Kasumi-1 (cell line): ENCODE measurements around the gene TBC1D22A.

Experiments
- DNase-seq, 2 experiments: peaks; one replicate each; lab custom pipeline; 2025; lab: John Stamatoyannopoulos, UW

TBC1D22A gene

GRCh38 chr22:46737105-46737975 lies 25.1 kb upstream of the TBC1D22A start:
- peak; percentile 45 to 60 for DNase-seq

DNA sequence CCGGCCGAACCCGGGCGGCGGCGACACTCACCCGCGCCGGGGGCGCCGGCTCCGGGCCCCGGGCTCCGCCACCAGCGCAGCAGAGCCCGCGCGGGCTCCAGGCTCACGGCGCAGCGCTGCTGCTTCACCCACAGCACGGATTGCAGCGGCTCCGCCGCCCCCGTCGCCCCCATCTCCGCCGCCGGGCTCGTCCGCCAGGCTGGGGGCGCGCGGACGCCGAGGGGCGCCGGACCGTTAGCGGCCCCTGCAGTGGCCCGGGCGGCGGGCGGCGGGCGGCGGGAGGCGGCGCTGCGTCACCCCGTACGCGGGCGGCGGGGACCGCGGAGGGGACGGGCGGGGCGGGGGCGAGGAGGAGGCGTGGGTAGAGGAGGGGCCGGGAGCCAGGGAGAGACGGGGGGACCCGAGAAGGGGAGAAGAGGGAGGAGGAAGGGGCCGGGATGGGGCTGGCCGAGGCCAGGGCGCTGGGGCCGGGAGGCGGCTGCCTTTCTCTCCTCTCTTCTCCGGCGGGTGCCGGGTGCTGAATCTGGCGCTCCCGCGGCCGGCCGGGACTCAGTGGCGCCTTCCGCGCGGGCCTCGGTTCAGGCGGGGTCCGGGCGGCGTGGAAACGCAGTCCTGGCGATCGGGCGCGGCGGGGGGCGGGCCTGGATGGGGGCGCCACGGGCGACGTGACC lies 24.3 kb upstream of the TBC1D22A start, which contains the start of gene CERK:
CERK (minus strand) TSS at position 277 of the 671 bp plus-strand sequence; CDS start at position 173, 104 bp downstream.
- peak; percentile 27 to 29 for DNase-seq

GRCh38 chr22:46738647-46739093 lies 23.8 kb upstream of the TBC1D22A start:
- no peak for DNase-seq

DNA sequence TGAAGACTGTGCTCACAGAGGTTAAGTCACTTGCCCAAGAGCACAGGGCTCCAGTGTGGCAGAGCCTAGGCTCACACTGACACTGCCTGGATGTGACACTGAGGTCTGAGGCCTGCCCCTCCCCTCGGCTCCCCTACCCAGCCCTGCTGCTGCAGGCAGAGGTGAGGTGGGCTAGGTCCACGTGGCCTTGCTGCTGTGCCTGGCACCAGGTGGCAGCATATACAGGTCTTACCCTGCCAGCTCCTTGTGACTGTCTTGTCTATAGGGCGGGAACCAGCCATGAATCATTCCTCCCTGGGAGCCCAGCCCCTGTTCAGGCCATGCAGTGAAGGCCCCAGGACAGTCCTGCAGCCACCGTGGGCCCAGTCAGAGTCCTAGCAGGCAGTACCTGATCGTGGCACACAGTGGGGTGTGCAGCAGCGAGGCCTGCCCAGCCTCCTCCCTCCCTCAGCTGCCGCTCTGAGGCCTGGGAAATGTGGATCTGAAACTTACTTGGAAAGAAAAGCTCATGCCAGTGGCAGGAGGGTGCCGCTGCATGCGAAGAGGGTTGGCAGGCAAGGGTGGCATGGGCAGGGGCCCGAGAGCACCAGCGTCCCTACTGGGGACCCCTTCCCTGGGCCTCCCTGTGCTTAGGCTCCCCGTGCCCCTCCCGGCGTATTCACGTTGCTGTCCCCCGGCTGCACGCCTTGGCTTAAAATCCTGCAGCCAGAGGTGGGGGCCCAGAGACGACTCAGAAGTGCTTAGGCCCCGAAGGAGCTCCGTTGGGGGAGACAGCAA lies 23.2 kb upstream of the TBC1D22A start:
- DNase-seq = no peak

DNA sequence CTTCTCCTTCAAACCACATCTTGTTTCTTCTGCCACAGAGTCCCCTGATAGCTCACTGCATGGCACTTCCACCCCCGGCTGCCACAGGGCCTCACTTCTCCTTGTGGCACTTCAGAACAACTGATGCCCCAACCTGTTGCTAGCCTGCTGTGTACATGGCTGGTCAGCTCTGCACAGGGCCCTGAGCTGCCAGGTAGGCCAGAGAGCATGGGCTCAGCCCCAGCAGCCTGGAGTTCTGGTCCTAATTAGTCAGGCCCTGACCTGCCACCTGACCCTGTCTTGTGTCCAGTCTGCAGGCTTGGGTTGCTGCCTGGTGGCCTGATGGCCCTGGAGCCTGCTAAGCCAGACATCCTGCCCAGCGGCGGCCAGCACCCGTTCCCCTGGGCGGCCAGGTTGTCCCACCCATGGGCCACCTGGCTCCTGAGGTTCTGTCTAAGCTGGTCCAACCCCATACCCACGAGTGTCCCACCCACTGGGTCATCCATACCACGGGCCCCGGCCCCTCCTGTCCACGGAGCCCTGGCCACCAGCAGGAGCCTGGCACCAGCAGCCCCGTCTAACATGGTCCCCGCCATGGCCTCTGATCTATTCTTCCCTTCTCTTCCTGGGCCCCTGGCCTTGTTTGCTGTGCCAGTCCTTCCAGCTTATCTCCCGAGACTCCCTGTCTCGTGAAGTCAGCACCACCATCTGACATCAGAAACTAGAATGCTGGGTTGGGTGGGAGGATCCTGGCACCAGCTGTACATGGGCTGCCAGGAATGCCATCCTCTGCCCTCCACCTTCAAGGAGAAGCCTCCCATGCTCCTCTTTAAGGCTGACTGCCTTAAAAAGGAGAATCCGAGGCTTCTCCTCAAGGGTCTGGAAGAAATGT lies 21.3 kb upstream of the TBC1D22A start:
- no peak for DNase-seq

GRCh38 chr22:46741974-46742519 lies 20.4 kb upstream of the TBC1D22A start:
- DNase-seq = no peak

DNA sequence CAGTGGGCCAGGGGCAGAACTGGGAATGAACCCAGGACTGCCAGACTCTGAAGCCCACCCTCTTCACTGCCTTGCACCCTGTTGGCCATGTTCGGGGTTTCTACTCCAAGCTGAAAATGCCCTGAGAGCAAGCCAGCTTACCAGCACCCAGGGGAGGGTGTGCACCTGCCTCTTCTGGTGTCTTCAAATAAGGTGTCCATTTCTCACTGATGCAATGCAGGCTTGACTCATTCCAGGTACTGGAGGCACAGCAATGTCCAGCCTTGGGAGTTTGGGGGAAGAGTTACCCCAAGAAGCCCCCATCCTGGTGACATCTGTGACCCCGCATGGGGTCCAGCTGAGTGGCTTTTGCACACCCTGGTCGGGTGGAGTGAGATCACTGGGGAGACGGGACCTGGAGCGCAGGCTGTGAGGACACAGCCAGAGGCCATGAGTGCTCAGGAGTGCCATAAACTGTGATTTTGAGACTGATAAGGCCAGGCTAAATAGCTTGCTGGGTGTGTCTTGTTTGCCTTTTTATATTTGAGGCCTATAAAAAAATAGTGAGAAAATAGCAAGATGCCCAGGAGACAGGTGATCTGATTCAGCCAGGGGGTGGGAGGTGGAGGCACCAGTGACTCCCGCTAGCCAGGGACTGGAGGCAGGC lies 19.8 kb upstream of the TBC1D22A start:
- DNase-seq = no peak

DNA sequence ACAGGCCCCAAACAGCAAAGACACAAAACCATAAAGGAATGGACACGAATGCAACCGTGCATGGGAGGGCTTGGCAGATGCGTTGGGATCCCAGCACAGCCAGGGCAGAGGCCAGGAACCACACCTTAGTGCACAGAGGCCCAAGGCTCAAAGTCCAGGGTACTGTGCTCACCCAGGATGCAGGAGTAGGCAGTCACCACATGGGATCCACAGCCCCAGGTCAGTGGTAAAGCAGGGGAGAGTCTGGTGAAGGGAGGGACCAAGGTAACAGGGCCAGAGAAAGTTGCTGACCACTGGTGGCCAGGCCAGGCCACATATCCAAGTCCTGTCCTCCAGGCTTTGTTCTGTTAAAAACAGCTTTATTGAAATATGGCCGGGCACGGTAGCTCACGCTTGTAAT lies 17.9 kb upstream of the TBC1D22A start:
- no peak for DNase-seq

GRCh38 chr22:46746192-46746591 lies 16.3 kb upstream of the TBC1D22A start:
- no peak for DNase-seq

DNA sequence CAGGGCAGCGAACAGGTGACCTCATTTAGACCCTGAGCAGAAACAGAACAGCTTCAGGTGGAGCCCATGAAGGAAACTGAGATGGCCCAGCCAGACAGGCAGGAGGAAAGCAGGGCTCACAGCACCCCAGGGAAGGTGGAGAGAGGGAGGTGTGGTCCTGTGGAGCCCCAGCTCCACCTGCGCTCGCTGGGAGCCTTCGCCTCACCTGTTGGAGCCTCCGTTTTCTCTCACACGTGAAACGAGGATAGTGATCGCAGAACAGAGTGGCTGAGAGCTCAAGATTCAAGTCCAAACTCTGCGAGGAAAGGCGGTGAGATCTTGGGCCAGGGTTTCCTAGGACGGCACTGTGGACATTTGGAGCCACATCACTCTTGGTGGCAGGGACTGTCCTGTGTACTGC lies 15.8 kb upstream of the TBC1D22A start:
- no peak for DNase-seq

DNA sequence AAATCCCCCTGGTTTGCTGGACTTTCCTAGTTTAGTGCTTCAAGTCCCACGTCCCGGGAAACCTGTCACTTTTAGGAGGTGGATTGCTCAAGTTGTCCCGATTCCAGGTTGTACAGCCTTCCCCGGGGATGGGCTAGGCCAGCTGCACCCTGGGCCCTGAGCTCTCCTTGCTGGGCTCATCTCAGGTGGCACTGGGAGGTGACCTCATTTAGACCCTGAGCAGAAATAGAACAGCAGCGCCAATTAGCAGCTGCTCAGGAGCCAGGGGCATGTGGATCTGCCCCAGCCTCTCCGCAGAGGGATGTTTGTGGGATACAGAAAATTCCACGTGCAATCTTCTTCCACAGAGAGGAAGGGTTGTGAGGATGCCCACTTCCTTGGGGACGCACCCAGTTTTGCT lies 14.8 kb upstream of the TBC1D22A start:
- DNase-seq = no peak

- DNase-seq = no peak
Observed at GRCh38 chr22:46748206-46748907, 14.1 kb upstream of the TBC1D22A start.

DNA sequence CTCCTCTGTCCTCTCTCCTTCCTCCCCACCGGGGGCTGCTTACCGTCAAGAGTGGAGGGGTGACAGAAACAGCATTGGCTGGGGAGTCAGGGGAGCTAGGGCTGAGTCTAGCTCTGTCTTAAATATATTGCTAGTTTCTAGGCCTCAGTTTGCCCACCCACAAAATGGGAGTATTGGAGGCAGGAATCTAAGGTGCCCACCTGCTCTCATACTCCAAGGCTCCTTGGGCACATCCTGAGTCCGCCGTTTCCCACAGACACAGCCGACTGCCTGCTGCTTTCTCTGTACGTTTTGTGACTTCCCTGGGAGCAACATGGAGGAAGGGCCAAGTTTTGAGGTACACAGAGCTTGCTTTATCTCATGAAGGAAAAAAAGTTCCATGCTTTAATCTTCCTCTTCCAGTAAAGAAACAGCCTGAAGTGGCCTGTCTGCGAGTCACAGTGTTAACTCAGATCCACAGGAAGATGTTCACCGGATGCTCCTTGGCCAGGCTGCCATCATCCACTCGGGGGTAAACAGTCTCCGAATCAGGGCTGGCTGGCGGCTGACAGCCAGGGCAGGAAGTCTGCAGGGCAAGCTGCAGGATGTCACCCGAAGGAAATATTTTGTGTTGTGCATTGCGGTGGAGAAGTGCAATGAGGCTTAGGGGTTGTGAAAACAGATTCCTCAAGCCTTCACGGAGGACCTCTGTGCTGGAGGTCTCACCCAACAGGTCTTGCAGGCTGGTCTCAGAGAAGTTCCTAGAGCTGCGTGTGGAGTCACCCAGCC lies 13.4 kb upstream of the TBC1D22A start:
- DNase-seq = peak; percentile 93 to 95

GRCh38 chr22:46749682-46750529 lies 12.5 kb upstream of the TBC1D22A start:
- DNase-seq = peak in 1 of 2 experiments; percentile 68

- no peak for DNase-seq
Observed at GRCh38 chr22:46750530-46750800, 12.0 kb upstream of the TBC1D22A start.

- DNase-seq = no peak
Observed at GRCh38 chr22:46750863-46751443, 11.5 kb upstream of the TBC1D22A start.

DNA sequence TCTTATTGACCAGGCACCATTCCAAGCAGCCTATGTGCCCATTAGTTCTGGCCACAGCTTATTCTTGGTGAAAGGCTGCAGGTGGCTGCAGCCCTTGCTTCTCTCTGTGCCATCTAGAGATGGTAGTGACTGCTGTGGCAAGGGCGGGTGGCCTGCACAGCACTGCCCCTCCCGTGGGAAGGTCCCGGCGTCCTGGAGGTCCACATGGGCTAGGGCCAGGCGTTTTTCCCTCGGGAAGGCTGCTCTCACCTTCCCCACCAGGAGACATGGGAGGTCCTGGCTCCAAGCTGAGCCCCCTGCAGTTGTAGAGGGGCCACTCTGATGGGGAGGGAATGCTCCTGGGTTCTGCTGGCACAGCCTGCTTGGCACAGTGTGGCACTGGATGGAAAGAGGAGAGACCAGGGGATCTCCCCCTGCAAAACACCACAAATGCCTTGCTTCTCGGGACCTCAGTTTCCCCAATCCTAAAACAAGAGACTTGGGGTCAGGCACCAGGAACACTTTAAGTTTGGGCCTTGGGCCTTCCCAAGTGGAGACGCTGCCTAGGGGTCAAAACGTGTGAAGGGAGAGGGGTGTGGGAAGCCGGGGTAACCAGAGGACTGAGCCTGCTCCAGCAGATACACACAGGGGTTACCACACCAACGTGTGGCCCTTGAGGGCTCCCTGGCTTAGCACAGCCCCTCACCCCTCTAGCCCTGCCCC lies 10.0 kb upstream of the TBC1D22A start:
- no peak for DNase-seq

GRCh38 chr22:46752988-46753310 lies 9.5 kb upstream of the TBC1D22A start:
- no peak for DNase-seq
